ENCODE data around the gene TSSK2.

GRCh38 chr22:19137384-19138216, 6.5 kb downstream of the TSSK2 start:
- TF ChIP-seq POLR2A (IDR thresholded peaks at IDR 0.05) (no peak), CTCF (IDR thresholded peaks at IDR 0.05) (no peak)

All from thyroid gland (tissue), 4 donors.